ENCODE data around the gene RIPOR2.
A peak's percentile ranks its signal among the peaks of the same experiment; 100 is the strongest.

The RIPOR2 gene

DNA sequence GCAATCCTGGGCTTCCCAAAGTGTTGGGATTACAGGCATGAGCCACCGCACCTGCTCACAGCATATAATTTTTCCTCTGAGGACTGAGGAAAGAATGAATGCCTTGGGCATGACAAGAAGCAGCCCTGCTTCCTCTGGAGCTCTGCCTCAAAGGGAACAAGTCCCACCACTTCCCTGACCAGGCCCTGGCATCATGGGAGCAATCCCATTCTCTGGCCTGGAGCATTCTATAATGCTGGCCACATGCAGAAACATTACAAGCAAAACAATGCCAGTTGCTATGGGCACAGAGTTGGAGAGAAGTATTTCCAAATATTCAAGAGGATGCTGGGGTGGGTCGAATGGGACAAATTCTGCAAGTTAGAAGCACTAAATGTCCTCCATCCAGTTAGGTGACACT is 95.6 kb downstream of the RIPOR2 start:
- no peak for DNase-seq

- DNase-seq: peak in 5 of 6 experiments; percentile 24 to 63 (median 50)
Measured at GRCh38 chr6:24838994-24839393, 96.8 kb downstream of the RIPOR2 start.

DNA sequence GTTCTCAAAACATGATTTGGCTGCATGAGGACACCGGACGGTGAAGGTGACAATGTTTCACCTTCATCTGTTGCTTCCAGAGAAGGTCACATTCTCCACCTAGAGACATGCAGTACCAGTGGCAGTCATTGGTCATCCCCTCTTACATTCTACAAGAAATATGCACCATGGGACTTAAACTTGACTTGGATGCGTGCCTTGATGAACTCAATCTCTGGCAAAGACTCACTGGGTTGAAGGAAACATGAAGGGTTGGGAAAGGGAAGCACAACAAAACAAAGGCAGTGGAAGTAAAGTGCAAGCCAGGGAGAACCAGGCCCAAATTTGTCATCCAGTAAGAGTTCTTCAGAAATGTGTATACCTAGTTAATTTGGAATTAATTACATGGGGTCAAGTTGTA is 97.7 kb downstream of the RIPOR2 start:
- DNase-seq: no peak

DNA sequence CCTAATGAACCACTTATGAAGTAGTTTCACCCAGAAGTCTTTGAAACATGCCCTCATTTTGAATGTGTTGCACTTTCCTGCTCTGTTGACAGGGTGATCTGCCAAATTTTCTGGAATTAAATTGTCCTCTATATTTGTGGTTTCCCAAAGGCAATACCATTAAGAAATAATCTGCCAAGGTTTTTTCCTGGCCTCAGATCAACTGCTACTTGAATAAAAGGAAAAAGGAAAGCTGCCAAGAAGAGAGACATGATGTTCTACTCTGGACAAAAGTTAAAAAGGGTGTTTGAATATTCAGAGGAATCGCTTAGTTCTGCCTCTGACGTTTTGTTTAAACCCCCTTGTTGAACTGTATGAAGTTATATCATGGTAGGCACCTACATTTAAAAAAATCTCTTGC is 99.7 kb downstream of the RIPOR2 start:
- DNase-seq: no peak

- no peak for DNase-seq
Measured at GRCh38 chr6:24833711-24834386, 101.9 kb downstream of the RIPOR2 start.

DNA sequence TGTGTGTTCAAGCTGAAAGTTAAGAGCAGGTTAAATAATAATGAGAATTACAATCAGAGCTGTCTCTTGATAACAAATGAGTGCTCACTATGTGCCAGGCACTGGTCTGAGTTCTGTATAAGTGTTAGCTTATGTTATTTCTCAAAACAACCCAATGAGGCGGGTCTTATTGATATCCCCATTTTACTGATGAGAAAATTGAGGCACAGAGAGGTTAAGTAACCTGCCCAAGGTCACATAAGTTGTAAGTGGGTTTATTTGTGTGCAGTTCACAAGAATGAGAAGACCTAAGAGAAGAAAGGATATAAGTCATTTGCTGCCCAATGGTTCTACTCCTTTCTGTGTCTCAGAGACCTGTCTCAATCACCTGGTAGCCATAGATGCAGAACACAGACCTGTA is 103.0 kb downstream of the RIPOR2 start:
- no peak for DNase-seq

- DNase-seq: no peak
Measured at GRCh38 chr6:24831771-24832716, 103.7 kb downstream of the RIPOR2 start.

DNA sequence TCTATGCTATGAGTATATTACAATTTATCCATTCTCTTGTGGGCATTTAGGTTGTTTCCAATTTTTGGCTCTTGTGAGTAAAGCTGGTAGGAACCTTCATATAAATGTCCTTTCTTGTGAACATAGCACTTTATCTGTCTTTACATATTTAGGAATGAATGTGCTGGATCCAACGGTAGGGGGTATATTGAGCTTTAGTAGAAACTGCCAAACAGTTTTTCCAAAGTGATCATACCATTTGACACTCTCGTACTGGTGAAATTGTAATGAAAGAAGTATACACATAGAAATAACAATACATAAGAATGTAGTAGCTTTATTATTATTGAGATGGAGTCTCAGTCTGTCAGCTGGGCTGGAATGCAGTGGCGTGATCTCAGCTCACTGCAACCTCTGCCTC is 106.1 kb downstream of the RIPOR2 start:
- peak in 1 of 6 experiments; percentile 34 for DNase-seq

GRCh38 chr6:24827970-24828369 is 107.8 kb downstream of the RIPOR2 start:
- no peak for DNase-seq

GRCh38 chr6:24827162-24827561 is 108.6 kb downstream of the RIPOR2 start:
- DNase-seq: no peak

DNA sequence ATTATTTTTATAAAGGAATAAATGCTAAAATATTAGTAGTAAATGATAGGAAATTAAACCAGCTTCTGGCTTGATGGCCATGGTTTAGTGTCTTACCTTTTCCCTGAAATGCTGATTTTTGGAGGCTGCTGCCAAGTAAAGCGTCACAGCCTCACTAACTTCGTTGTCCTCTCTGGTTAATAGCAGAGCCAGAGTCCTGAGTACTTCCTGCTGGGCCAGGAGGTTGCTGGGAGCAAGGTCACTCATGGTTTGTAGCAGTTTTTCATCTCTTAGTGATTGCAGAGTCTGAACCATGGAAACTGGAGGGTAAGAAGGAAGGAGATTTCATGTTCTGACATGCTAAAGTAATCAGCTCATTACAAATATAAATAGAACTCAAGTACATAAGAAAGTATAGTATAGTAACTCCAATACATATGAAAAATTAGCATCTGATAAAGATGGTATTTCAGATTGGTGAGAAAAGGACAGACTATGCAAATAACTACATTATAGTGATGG is 110.6 kb downstream of the RIPOR2 start:
- DNase-seq: no peak

GRCh38 chr6:24824142-24824938 is 111.4 kb downstream of the RIPOR2 start:
- DNase-seq: no peak

DNA sequence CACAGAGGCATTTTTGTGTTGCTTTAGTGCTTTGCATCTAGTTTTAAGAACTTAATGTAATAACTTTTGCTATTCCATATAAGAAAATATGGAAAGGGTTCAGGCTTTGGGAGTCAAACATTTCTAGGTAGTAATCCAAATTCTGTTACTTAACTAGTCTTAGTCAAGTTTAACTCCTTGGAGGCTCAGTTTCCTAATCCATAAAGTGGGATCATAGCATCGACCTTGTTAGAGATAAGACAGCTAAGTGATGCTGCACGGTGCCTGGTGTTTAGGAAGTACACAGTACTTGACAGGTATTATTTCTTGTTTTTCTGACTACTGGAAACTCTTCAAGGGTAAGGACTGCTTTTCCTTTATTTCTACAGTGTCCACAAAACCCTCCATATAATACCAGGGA is 112.6 kb downstream of the RIPOR2 start:
- DNase-seq: no peak

- DNase-seq: no peak
Measured at GRCh38 chr6:24822696-24823095, 113.1 kb downstream of the RIPOR2 start.

DNA sequence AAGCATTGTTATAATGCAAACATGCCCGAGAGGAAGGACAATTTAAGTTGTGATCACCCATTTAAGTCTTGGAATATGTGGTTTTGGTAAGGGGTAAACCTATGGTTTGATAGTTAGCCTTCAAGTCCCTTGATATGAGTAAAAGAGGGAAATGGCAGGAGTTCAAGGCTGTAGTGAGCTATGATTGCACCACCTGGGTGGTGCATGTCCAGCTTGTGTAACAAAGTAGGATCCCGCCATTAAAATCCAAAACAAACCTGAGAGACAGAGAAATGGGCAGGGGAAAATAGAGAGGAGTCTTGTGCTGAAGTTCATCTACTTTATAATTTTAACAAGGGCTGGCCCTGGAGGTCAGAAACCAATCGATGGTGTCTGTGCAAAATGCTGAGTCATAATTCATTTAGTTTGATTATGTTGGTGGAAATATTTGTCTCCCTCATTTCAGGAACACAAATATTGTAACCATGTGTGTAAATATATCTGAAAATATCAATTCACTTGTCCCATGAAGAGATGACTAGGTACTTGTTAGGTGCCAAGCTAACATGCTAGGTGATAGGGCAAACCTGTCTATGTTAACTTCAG is 113.8 kb downstream of the RIPOR2 start:
- DNase-seq: no peak

GRCh38 chr6:24818346-24818745 is 117.4 kb downstream of the RIPOR2 start:
- no peak for DNase-seq

DNA sequence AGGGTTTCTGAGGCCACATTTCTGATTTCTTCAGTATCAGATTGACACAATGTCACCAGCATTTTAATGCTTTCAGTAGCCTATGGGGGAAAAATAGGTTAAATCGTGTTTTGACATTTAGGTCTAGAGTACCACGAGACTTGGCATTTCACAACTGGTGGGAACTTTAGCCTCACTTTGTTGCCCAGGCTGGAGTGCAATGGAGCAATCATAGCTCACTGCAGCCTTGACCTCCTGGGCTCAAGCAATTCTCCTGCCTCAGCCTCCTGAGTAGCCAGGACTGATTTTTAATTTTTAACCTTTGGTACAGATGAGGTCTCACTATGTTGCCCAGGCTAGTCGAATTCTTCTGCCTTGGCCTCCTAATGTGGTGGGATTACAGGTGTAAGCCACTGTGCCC is 126.0 kb downstream of the RIPOR2 start:
- no peak for DNase-seq

DNA sequence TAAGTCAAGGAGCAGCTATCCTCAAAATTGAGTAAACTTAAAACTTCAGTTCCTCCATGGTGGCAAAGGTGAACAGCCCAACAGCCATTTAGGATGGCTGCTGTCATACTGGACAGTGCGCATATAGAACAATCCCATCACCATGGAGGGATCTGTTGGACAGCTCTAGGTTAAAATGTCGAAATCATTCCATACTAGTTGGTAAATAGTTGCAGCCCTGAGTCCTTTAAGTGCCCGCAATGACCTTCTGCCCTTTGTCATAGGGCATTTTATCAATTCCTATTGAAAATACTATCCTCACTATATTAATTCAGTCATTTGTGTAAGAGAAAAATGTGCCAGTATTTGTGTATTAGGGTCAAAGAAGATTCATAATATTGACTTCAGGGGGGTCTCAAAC is 128.2 kb downstream of the RIPOR2 start:
- no peak for DNase-seq

DNA sequence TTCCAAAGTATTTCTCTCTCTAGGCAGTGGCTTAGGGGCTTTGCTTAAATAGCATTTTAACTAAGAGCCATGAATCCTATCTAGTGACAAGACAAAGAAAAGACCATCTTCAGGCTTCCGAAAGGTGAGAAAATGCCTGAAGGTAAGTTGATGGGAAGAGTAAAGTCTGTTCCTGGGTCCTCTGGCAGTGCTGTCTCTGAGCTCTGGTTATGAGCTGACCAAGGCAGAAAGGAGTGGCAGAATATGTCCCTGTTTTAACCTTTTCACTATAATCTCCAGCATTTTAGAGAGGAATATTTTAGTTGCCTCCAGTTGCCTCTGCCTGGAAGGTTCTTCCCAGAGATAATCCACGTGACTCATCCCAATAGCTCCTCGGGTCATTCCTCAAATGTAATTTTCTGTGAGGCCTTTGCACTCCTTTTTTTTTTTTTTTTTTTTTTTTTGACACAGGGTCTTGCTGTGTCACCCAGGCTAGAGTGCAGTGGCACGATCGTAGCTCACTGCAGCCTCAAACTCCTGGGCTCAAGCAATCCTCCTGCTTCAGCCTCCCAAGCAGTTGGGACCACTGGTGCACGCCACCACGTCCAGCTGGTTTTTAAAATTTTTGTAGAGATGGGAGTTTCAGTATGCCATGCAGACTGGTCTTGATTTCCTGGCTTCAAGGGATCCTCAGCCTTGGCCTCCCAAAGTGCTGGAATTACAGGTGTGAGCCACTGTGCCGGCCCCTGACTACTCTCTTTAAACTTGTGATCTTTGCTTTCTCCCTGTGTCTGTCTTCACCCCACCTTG is 133.3 kb downstream of the RIPOR2 start:
- peak in 1 of 6 experiments; percentile 22 for DNase-seq

- DNase-seq: no peak
Measured at GRCh38 chr6:24799541-24799915, 136.2 kb downstream of the RIPOR2 start.

DNA sequence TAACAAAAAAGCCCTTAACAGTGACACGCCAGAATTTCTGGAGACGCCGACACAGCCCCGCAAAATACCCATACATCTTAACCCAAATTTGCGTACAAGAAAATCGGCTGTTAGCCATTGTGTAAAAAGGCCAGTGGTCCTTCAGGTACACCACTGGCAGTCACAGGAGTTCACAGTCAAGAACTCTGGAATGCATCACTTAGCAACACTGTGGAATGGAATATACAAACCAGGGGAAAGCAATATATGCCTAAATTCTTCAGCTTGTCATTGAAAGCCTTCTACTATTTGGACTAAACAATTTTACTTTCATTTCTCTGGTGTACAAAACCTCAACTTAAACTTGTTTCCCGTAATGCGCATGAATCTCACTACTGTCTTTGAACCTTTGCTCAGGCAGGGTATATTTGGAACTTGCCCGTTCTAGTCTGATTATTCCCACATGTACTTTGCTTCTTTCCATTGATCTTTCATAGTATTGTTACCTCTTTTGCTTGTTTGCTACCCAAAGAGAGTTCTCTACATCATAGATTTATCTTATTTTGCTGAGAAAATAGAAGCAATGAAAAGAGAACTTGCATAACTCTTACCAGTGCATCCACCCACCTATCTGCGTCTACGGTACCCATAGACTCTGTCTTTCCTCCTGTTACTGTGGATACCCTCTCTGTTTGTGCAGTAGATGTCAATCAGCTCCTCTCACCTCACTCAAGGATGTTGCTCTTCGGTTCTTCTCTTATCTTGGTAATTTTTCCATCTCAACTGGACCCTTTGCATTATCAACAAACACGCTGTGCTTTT is 136.8 kb downstream of the RIPOR2 start, which contains the start of gene ARMH2:
Gene ARMH2, minus strand, starts transcription at position 178 of the 801 bp plus-strand sequence. Its CDS starts 60 bp downstream, at position 118.
- DNase-seq: peak in 1 of 6 experiments; percentile 19
